ENCODE results near the gene TNFRSF18. TPM values are rescaled to one million over a fixed set of nuclear protein-coding genes. Genes with fewer than 3 reads are reported as not detected.

Gene TNFRSF18
- total and polyA plus RNA-seq, 2 donors (not counting 1 experiment from before 2014, with no cell fraction given): 10.1 to 33.5 TPM

DNA sequence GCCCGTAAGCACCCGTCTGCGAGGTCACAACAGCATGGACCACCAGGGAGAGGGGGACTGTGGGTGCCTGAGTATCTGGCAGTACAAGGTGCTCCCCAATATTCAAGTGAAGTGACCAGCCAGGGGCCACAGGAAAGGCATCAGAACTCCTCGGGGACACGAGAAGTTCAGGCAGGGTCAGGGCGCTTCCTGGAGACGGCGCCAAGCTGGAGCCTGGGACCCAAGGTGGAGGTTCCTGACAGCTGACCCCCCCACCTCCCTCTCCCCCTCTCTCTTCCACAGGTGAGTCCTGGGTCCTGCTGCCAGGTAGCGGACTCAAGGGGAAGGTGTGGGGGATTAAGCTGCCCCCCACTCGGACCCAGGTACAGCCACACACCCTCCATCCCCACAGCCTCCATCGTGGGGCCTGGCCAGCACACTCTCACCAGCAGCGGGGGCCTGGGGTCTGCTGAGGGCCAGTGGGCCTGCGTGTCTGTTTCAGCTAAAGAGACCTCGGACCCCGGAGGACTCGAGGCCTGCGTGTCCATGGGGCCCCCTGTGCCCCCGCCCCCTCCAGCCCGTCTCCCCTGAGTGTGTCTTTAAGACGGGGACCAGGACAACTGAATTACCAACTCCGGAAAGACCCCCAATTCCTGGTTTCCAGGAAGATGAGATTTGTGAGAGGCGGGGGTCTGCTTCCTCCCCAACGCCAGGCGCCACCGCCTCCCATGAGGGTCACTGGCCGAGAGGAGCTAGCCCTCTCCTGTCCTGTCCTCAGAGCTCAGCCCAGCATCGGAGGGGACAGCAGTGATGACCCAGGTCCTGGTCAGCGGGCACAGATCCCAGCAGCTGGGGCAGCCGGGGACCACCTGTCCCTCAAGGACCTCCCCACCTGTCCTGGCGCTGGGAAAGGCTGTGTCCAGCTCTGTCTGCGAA, 6.2 kb downstream of the TNFRSF18 start:
- no peaks in the 10 kb centered on the region for H3K79me2 ChIP-seq (ENCODE audit: control insufficient read depth, insufficient read depth, low read length)
- CTCF ChIA-PET: interaction anchor here (1.1 kb wide), 1 partner anchor 75 kb away, joined by 3 read pairs; no protein-coding TSS in a partner anchor
- no peaks in the 10 kb centered on the region for H4K20me1 ChIP-seq (ENCODE audit: control insufficient read depth, insufficient read depth, low read length, poor library complexity, severe bottlenecking)
- H3K4me1 ChIP-seq (ENCODE audit: control insufficient read depth in 2 of 2, insufficient read depth in 2 of 2, low read length in 2 of 2): peaks cover 7 to 9% of the 10 kb centered on the region in 2 donors
- H2AFZ ChIP-seq (ENCODE audit: insufficient read depth, low read depth, low read length, poor library complexity, severe bottlenecking): no peak overlapping the region
- peaks cover 0 to 10% (median 5%) of the 10 kb centered on the region in 4 experiments for H3K27me3 ChIP-seq (replicated peaks in 1 of 4; ENCODE audit: control extremely low read depth in 1 of 4, control insufficient read depth in 3 of 4, insufficient read depth in 4 of 4, low read length in 3 of 4)
- Mint-ChIP-seq H3K4me3 (peak overlapping the region; percentile 60), H3K4me1 (peaks cover 8% of the 10 kb centered on the region), H3K9me3 (ENCODE audit: insufficient read depth) (no peaks in the 10 kb centered on the region), H3K27me3 (no peaks in the 10 kb centered on the region), H3K27ac (peak overlapping the region; percentile 50)
- H3K36me3 ChIP-seq (replicated peaks in 1 of 2; ENCODE audit: control extremely low read depth in 1 of 2, control insufficient read depth in 1 of 2, extremely low read depth in 1 of 2, insufficient read depth in 2 of 2, low read length in 1 of 2): no peaks in the 10 kb centered on the region
- no peak for ATAC-seq (ENCODE audit: low read depth)
- H3K27ac ChIP-seq (ENCODE audit: low read length in 2 of 2): no peak overlapping the region
- intact Hi-C loops (cut with micrococcal nuclease): loop anchor here (10.0 kb wide), 1 partner anchor 165 kb away; no protein-coding TSS in a partner anchor
- peak overlapping the region; percentile 61 for H3K9ac ChIP-seq (ENCODE audit: low read length)
- 66% methylated on average over 25 of the region's 31 CpGs for WGBS (ENCODE audit: insufficient coverage)
- H3K9me3 ChIP-seq (ENCODE audit: control extremely low read depth in 1 of 3, control insufficient read depth in 2 of 3, insufficient read depth in 1 of 3, low read length in 2 of 3): peaks cover 0 to 9% (median 0%) of the 10 kb centered on the region in 3 donors
- TF ChIP-seq, protein P1, sequence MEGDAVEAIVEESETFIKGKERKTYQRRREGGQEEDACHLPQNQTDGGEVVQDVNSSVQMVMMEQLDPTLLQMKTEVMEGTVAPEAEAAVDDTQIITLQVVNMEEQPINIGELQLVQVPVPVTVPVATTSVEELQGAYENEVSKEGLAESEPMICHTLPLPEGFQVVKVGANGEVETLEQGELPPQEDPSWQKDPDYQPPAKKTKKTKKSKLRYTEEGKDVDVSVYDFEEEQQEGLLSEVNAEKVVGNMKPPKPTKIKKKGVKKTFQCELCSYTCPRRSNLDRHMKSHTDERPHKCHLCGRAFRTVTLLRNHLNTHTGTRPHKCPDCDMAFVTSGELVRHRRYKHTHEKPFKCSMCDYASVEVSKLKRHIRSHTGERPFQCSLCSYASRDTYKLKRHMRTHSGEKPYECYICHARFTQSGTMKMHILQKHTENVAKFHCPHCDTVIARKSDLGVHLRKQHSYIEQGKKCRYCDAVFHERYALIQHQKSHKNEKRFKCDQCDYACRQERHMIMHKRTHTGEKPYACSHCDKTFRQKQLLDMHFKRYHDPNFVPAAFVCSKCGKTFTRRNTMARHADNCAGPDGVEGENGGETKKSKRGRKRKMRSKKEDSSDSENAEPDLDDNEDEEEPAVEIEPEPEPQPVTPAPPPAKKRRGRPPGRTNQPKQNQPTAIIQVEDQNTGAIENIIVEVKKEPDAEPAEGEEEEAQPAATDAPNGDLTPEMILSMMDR (IDR thresholded peaks at IDR 0.05): no peak
- TF ChIP-seq EZH2 (IDR thresholded peaks at IDR 0.05; ENCODE audit: borderline replicate concordance, insufficient read depth, low read depth, low read length, poor library complexity, severe bottlenecking): no peak
- DNase-seq: peak; percentile 37
- H3K4me3 ChIP-seq (ENCODE audit: control extremely low read depth in 1 of 5, extremely low read depth in 1 of 5, insufficient read depth in 1 of 5, low read depth in 2 of 5, low read length in 4 of 5): peak overlapping the region in 3 of 5 experiments; percentile 51 to 58 (median 54)
- peak overlapping the region; percentile 89 for H3K4me2 ChIP-seq (replicated peaks; ENCODE audit: low read depth, low read length, poor library complexity, severe bottlenecking)
- POLR2A ChIA-PET: no interaction called here
